ENCODE data around the gene CNPY2. TPM values are rescaled to one million over a fixed set of nuclear protein-coding genes. Genes with fewer than 3 reads are reported as not detected.

The CNPY2 gene
- total and polyA plus RNA-seq, 2 donors (not counting 3 experiments of a cell fraction or from before 2014, with no cell fraction given): 183 to 256 TPM

GRCh38 chr12:56351325-56351724, 35.5 kb upstream of the CNPY2 start:
- H2AFZ ChIP-seq (ENCODE audit: low read depth, low read length): no peak overlapping the region
- H3K27me3 ChIP-seq (ENCODE audit: control insufficient read depth in 2 of 2, insufficient read depth in 2 of 2, low read length in 2 of 2): no peaks in the 10 kb centered on the region
- peaks cover 23 to 54% of the 10 kb centered on the region in 2 experiments for H3K36me3 ChIP-seq (ENCODE audit: control insufficient read depth in 2 of 2, extremely low read depth in 1 of 2, insufficient read depth in 2 of 2, low read length in 2 of 2)
- H4K20me1 ChIP-seq (replicated peaks; ENCODE audit: control insufficient read depth, extremely low read depth, insufficient read depth, low read length): no peaks in the 10 kb centered on the region
- TF ChIP-seq GATA2 (IDR thresholded peaks at IDR 0.05; ENCODE audit: insufficient read depth, insufficient read length, low read depth, low read length) (no peak), POLR2A (IDR thresholded peaks at IDR 0.05; ENCODE audit: low read depth, low read length) (no peak), EZH2 (IDR thresholded peaks at IDR 0.05; ENCODE audit: borderline replicate concordance, low read depth, low read length, severe bottlenecking) (no peak), MAX (IDR thresholded peaks at IDR 0.05; ENCODE audit: insufficient read depth, insufficient read length) (no peak), MYC (IDR thresholded peaks at IDR 0.05; ENCODE audit: low read depth, low read length) (no peak), CTCF (IDR thresholded peaks at IDR 0.05; ENCODE audit: extremely low read depth in 1 of 2, insufficient read depth in 1 of 2, low read depth in 1 of 2, low read length in 2 of 2) (no peak), FOS (IDR thresholded peaks at IDR 0.05; ENCODE audit: borderline replicate concordance, insufficient read depth, low read length) (no peak), POLR2AphosphoS5 (IDR thresholded peaks at IDR 0.05; ENCODE audit: insufficient read depth, low read depth, low read length) (no peak), JUN (IDR thresholded peaks at IDR 0.05; ENCODE audit: borderline replicate concordance, insufficient read depth, insufficient read length, low read depth) (no peak)
- dilution Hi-C loops (cut with MboI; ENCODE audit: extremely low pct_ligation_motif_present, low sequenced_read_pairs): no loop called here
- H3K9me1 ChIP-seq (replicated peaks; ENCODE audit: control insufficient read depth, extremely low read depth, insufficient read depth, low read length): no peaks in the 10 kb centered on the region
- FAIRE-seq: no peak
- no TSS peak for BruUV-seq (replicated peaks)
- POLR2A ChIA-PET: no interaction called here
- no peak overlapping the region for H3K4me3 ChIP-seq (replicated peaks in 1 of 3; ENCODE audit: insufficient read depth in 1 of 3, low read depth in 1 of 3, low read length in 3 of 3)
- no peaks in the 10 kb centered on the region for H3K79me2 ChIP-seq (ENCODE audit: control insufficient read depth, insufficient read depth, low read length)
- intact Hi-C loops (cut with micrococcal nuclease): no loop called here
- H3K9ac ChIP-seq (replicated peaks; ENCODE audit: extremely low read depth, insufficient read depth, low read length): no peak overlapping the region
- no peak for DNase-seq (ENCODE audit: low read depth, low spot score)
- H3K4me1 ChIP-seq (ENCODE audit: control insufficient read depth, extremely low read depth, insufficient read depth, low read length): no peaks in the 10 kb centered on the region
- no peak overlapping the region for H3K4me2 ChIP-seq (ENCODE audit: insufficient read depth, low read length)
- H3K9me3 ChIP-seq (replicated peaks; ENCODE audit: control insufficient read depth, insufficient read depth, low read length): no peaks in the 10 kb centered on the region
- CTCF ChIA-PET: interaction anchor here (1.0 to 1.6 kb wide), 3 partner anchors 9 to 93 kb away, joined by 3 to 6 read pairs (median 4); partner anchors contain the start of genes ANKRD52 and STAT2
- no peak overlapping the region for H3K27ac ChIP-seq (ENCODE audit: insufficient read depth, low read depth, low read length)
